GM12875 (cell line): ENCODE data around the gene MLIP.

Experiments
- H3K4me3 ChIP-seq: one replicate; pipeline ENCODE4 v1.5.1; 2011; ENCODE audit warnings: low read depth, low read length, control low read depth
- TF ChIP-seq, protein P1 (sequence below): IDR thresholded peaks from 2 replicates; pipeline ENCODE4 v1.5.1; 2011; ENCODE audit warnings: low read depth, mild to moderate bottlenecking, control low read depth, inconsistent platforms, low read length, moderate library complexity, borderline replicate concordance; ENCODE audit not compliant: insufficient read depth

MLIP gene

GRCh38 chr6:54252496-54252895 is 141.3 kb downstream of the MLIP start:
- H3K4me3 ChIP-seq: no peak overlapping the region
- TF ChIP-seq, protein P1, sequence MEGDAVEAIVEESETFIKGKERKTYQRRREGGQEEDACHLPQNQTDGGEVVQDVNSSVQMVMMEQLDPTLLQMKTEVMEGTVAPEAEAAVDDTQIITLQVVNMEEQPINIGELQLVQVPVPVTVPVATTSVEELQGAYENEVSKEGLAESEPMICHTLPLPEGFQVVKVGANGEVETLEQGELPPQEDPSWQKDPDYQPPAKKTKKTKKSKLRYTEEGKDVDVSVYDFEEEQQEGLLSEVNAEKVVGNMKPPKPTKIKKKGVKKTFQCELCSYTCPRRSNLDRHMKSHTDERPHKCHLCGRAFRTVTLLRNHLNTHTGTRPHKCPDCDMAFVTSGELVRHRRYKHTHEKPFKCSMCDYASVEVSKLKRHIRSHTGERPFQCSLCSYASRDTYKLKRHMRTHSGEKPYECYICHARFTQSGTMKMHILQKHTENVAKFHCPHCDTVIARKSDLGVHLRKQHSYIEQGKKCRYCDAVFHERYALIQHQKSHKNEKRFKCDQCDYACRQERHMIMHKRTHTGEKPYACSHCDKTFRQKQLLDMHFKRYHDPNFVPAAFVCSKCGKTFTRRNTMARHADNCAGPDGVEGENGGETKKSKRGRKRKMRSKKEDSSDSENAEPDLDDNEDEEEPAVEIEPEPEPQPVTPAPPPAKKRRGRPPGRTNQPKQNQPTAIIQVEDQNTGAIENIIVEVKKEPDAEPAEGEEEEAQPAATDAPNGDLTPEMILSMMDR: no peak

GRCh38 chr6:54252916-54253315 is 141.7 kb downstream of the MLIP start:
- no peak overlapping the region for H3K4me3 ChIP-seq
- TF ChIP-seq, protein P1: no peak

DNA sequence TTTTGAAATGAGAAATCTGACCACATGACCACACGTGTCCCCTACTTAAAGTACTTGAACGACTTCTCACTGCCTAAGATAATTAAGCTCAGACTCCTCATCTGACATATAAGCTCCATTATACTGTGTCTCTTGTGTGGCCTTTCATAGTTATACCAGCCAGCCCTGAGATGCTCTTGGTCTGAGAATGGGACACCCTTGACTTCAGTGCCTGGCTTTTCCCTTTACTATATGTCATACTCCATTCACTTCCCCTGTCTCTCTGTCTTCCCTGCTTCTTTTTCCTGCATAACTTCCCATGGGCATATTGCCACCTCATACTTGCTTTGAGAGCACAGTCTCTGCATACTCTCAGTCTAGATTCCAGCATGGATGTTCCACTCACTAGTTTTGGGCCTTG is 143.6 kb downstream of the MLIP start:
- H3K4me3 ChIP-seq: no peak overlapping the region
- TF ChIP-seq, protein P1: no peak

GRCh38 chr6:54255886-54256285 is 144.6 kb downstream of the MLIP start:
- H3K4me3 ChIP-seq: no peak overlapping the region
- TF ChIP-seq, protein P1: no peak

GRCh38 chr6:54260025-54260424 is 148.8 kb downstream of the MLIP start:
- no peak overlapping the region for H3K4me3 ChIP-seq
- TF ChIP-seq, protein P1: no peak

DNA sequence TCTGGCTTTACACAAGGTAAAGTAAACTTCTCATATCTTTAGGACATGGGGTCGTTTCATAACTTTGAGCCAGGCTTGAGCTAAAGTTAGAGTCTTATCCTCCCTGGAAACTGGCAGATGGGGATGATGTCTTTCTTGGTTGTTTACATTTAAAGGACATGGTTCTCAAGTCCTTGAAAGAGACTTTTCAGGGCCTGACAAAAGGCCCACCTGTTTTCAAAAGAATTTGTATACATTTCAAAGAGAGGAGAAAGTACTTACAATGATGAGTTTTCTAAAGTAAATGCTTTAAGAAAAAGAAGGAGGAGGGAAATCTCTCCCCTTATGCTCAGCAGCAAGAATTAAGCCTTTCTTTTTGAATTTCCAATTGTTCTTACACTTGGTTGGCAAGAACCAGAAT is 151.3 kb downstream of the MLIP start:
- TF ChIP-seq, protein P1: no peak
- no peak overlapping the region for H3K4me3 ChIP-seq

- H3K4me3 ChIP-seq: no peak overlapping the region
- TF ChIP-seq, protein P1: no peak
These were observed 151.7 kb downstream of the MLIP start for GRCh38 chr6:54262971-54263370.
